Astrocyte of the spinal cord (primary cell): ENCODE data around the gene SPAG9.

Experiments used
- DNase-seq: peaks from one replicate; pipeline ENCODE4 v3.0.0; 2011; ENCODE audit warnings: low read depth, low spot score
- H3K4me3 ChIP-seq: 2 replicates; pipeline ENCODE4 v1.5.1; 2011; ENCODE audit warnings: low read depth, mild to moderate bottlenecking, low read length, moderate library complexity
- in situ Hi-C: cut with HindIII; loops from 2 replicates; pipeline ENCODE4 v1.10.0; 2017; ENCODE audit warnings: low sequenced_read_pairs
- TF ChIP-seq, protein P1 (sequence below): IDR thresholded peaks from 2 replicates; pipeline ENCODE4 v1.5.1; 2012; ENCODE audit warnings: low read depth, mild to moderate bottlenecking, low read length, inconsistent platforms

The SPAG9 gene

GRCh38 chr17:50972577-50972976 lies 148.1 kb downstream of the SPAG9 start:
- TF ChIP-seq, protein P1, sequence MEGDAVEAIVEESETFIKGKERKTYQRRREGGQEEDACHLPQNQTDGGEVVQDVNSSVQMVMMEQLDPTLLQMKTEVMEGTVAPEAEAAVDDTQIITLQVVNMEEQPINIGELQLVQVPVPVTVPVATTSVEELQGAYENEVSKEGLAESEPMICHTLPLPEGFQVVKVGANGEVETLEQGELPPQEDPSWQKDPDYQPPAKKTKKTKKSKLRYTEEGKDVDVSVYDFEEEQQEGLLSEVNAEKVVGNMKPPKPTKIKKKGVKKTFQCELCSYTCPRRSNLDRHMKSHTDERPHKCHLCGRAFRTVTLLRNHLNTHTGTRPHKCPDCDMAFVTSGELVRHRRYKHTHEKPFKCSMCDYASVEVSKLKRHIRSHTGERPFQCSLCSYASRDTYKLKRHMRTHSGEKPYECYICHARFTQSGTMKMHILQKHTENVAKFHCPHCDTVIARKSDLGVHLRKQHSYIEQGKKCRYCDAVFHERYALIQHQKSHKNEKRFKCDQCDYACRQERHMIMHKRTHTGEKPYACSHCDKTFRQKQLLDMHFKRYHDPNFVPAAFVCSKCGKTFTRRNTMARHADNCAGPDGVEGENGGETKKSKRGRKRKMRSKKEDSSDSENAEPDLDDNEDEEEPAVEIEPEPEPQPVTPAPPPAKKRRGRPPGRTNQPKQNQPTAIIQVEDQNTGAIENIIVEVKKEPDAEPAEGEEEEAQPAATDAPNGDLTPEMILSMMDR, result no peak
- H3K4me3 ChIP-seq, result no peak overlapping the region
- DNase-seq, result no peak
- in situ Hi-C loops, result no loop called here

DNA sequence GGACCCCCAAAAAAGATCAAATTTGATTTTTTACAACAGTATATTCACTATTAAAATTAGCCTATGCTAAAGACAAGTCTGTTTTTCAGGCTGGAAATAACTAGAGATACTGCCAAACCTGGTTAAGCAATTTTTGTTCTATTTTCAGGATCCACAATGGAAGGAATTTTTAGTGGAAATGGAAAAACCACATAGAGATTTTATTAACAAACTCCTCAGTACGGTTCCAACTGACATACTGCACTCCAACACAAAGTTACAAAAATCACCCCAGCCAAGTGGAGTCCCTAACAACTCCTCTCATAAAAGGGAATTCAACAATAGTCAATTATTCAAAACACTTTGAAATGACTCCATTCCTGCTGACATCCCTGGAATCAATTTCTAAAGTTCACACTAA lies 152.9 kb downstream of the SPAG9 start:
- DNase-seq, result peak; percentile 32
- TF ChIP-seq, protein P1, result no peak
- no peak overlapping the region for H3K4me3 ChIP-seq
- in situ Hi-C loops, result no loop called here

DNA sequence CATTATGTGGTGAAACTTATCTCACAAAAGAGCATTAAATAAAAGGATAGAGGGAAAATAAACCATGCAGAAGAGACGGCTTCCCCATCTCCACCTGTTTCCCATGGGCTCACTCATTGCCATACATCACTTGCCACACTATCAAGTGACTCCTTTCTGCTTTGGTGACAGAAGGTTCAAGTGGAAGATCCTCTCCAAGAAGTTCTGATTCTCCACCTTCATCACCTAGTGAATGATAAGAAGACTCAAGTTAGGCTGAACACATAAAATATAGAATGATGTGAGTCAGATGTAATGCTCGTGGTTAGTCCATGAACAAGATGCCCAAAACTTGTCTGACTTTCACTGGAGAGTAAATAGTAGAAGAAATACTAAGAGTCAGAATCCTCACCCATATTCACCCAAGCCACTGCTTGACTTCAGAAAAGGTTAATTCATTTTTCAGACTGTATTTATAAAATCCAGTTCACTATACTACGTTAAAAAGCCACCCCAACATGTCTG lies 154.5 kb downstream of the SPAG9 start:
- H3K4me3 ChIP-seq, result no peak overlapping the region
- TF ChIP-seq, protein P1, result no peak
- DNase-seq, result peak; percentile 38
- in situ Hi-C loops, result no loop called here

- in situ Hi-C loops, result no loop called here
- H3K4me3 ChIP-seq, result no peak overlapping the region
- TF ChIP-seq, protein P1, result no peak
- DNase-seq, result no peak
Measured at GRCh38 chr17:50963139-50963538, 157.5 kb downstream of the SPAG9 start.

DNA sequence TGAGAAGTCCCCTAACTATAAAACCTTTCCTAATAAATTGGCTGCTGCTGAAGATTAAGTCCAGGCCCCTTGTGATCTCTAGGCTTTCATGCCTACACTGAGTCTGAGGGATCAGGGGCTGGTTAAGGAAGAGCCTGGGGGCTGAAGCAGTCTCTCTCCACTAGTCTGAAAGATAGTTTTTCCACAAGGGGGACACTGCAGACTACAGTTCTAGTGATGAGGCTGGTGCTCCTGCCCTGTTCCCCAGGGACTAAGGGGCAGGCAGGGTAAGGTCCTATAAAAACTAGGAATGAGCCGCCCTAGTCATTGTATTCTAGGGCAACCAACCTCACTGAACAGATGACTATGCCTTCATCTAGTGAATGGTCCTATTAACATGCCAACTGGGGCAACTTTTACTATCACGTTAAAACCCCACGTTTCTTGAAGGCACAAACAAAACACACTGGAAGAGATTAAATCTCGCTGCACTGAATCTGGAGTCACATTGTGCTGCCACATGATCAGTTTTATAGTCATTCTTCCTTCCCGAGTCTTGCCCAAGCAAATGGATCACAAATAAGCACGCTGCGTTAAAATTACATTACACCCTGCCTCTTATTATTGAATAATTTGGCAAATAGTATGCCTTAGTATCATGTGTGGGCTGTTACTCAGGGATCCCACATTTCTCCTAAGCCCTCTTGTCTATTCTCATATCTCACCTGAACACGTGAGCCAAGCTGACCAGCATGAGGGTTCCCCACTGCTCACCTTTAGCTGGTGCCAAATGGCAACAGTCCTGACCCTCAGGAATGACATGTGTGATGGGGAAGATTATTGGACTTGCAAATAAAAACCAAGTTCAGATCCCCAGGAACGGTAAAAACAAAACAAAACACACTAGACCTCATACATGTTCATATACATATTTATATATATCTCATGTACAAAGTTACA lies 159.1 kb downstream of the SPAG9 start:
- no peak for DNase-seq
- TF ChIP-seq, protein P1, result no peak
- in situ Hi-C loops, result no loop called here
- H3K4me3 ChIP-seq, result no peak overlapping the region

GRCh38 chr17:50959341-50959740 lies 161.3 kb downstream of the SPAG9 start:
- in situ Hi-C loops, result no loop called here
- TF ChIP-seq, protein P1, result no peak
- no peak overlapping the region for H3K4me3 ChIP-seq
- DNase-seq, result no peak
